PFSK-1 (cell line): ENCODE data around the gene KHNYN.

Experiments used
- FOXP2 ChIP-seq: optimal IDR thresholded peaks from 2 replicates; pipeline ENCODE3; 2011; ENCODE audit warnings: borderline replicate concordance, control low read depth, inconsistent platforms; ENCODE audit not compliant: insufficient read depth; ENCODE audit errors: extremely low read length, extremely low read depth
- POLR2AphosphoS5 ChIP-seq: IDR thresholded peaks from 2 replicates; pipeline ENCODE4 v1.6.1; 2012; ENCODE audit warnings: low read depth, mild to moderate bottlenecking, control low read depth, low read length, moderate library complexity
- SIN3A ChIP-seq: IDR thresholded peaks from 2 replicates; pipeline ENCODE4 v1.6.1; 2012; ENCODE audit warnings: mild to moderate bottlenecking, low read length, moderate library complexity, borderline replicate concordance; ENCODE audit not compliant: insufficient read depth
- TAF1 ChIP-seq: IDR thresholded peaks from 2 replicates; pipeline ENCODE4 v1.6.1; 2012; ENCODE audit warnings: low read length, control low read depth, borderline replicate concordance; ENCODE audit not compliant: insufficient read depth
- TF ChIP-seq, protein P1 (sequence below), 2 experiments: IDR thresholded peaks; 2 replicates each; pipeline versions ENCODE4 v1.6.1 to v1.8.0; 2011 to 2012; ENCODE audit warnings: low read depth in 2 of 2, low read length in 2 of 2, control low read depth in 1 of 2, inconsistent platforms in 1 of 2, mild to moderate bottlenecking in 1 of 2, moderate library complexity in 1 of 2; ENCODE audit not compliant: insufficient read depth in 1 of 2

The KHNYN gene

DNA sequence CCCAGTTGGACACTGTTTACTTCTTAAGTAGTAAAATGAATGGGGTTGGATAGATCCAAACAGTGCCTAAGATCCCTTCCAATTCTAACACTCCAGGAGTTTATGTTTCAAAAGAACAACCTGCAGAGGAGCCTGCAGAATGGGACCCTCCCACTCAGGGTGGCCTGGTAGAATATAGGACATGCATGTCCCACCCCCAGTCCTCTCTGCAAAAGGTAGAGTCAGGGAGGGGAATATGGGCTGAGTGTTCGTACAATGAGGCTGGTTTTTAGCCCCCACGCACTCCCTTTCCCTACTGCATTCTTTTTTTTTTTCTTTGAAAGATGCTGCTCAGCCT, 42.8 kb upstream of the KHNYN start:
- TF ChIP-seq SIN3A (no peak), FOXP2 (no peak), POLR2AphosphoS5 (no peak), TAF1 (no peak)
- TF ChIP-seq, protein P1, sequence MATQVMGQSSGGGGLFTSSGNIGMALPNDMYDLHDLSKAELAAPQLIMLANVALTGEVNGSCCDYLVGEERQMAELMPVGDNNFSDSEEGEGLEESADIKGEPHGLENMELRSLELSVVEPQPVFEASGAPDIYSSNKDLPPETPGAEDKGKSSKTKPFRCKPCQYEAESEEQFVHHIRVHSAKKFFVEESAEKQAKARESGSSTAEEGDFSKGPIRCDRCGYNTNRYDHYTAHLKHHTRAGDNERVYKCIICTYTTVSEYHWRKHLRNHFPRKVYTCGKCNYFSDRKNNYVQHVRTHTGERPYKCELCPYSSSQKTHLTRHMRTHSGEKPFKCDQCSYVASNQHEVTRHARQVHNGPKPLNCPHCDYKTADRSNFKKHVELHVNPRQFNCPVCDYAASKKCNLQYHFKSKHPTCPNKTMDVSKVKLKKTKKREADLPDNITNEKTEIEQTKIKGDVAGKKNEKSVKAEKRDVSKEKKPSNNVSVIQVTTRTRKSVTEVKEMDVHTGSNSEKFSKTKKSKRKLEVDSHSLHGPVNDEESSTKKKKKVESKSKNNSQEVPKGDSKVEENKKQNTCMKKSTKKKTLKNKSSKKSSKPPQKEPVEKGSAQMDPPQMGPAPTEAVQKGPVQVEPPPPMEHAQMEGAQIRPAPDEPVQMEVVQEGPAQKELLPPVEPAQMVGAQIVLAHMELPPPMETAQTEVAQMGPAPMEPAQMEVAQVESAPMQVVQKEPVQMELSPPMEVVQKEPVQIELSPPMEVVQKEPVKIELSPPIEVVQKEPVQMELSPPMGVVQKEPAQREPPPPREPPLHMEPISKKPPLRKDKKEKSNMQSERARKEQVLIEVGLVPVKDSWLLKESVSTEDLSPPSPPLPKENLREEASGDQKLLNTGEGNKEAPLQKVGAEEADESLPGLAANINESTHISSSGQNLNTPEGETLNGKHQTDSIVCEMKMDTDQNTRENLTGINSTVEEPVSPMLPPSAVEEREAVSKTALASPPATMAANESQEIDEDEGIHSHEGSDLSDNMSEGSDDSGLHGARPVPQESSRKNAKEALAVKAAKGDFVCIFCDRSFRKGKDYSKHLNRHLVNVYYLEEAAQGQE (IDR thresholded peaks at IDR 0.05; ENCODE audit: insufficient read depth in 1 of 2, low read depth in 2 of 2, low read length in 2 of 2) = no peak

DNA sequence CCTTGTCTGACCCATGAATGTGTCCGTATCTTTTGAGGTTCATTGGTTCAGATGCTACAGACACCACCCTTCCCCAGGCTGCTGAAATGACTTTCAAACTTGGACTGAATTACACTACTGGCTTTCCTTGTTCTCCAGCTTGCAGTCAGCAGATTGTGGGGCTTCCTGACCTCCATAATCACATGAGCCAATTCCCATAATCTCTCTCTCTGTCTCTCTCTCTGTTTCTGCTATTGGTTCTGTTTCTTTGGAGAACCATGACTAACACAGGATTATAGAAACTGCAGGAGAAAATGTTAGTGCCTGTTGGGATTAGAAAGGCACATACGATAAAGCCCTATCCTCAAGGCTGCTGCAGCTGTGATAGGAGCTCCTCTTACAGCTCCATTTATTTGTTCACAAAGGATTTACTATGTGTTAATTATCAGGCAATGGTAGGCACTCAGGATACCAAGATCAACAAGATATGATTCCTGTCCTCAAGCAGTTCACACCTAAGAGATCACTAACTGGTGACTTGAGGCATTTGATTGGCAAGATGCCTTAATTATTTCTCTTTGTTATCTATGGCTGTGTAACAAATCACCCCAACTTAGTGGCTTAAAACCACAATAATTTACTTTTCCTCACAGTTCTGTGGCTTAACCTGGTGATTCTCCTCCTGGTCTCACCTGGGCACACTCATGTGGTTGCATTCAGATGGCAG, 41.1 kb upstream of the KHNYN start:
- TF ChIP-seq FOXP2 (no peak), POLR2AphosphoS5 (no peak), TAF1 (no peak), SIN3A (no peak)
- TF ChIP-seq, protein P1 (IDR thresholded peaks at IDR 0.05; ENCODE audit: insufficient read depth in 1 of 2, low read depth in 2 of 2, low read length in 2 of 2) = no peak

DNA sequence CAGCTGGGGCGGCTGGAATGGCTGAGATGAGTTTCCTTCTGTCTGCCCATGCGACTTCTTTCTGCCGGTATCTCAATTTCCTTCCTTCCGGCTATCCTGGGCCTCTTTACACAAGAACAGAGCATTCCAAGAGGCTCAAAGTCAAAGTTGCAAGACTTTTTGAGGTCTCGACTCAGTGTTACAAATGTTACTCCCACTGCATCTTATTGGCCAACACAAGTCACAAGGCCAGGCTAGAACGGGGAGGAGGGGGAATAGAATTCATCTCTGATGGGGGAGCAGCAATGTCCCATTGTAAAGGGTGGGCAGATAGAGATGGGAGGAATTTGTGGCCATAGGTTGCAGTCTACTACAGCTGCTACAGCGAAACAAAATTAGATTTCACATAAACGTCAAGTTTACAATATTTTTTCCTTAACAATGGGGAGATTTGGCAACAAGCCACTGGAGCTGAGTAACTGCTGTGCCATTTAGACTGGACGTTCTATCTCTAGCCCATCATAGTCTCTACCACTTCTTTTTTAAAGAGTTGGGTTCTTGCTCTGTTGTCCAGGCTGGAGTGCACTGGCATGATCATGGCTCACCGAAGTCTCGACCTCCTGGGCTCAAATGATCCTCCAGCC, 40.4 kb upstream of the KHNYN start:
- TF ChIP-seq TAF1 (no peak), SIN3A (no peak), POLR2AphosphoS5 (peak; percentile 35; the same call in 1 of the 2 replicates), FOXP2 (no peak)
- TF ChIP-seq, protein P1 (IDR thresholded peaks at IDR 0.05; ENCODE audit: insufficient read depth in 1 of 2, low read depth in 2 of 2, low read length in 2 of 2) = no peak

DNA sequence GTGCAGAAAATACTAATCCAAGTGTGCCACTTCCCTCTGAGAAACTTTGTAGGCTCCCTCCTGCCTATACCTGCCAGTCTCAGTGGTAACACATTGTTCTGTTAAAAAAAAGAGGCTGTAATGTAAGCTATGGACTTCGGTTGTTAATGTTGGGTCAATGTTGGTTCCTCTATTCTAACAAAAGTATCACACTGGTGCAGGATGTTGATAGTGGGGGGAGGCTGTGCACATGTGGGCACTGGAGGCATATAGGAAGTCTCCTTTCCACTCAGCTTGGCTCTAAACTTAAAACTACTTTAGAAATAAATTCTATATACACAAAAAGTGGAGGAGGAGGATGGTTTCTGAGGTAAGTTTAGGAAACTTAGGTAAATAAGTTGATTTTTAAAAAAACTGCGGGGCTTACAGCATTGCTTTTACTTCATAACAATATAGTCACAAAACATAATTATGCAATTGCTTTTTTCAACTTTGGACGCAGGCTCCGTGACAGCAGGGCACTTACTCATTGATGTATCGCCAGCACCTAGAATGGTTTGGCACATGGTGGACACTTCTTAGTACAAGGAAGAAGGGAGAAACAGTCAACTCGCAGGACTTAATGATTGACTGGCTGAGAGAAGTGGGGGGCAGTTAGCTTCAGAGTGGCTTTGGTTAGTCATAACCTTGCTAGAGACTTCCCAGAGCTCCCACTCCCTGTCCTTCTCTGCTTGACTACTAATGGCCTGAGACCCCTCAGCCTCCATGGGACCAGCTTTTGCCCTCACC, 38.9 kb upstream of the KHNYN start:
- TF ChIP-seq SIN3A (no peak), FOXP2 (no peak), POLR2AphosphoS5 (no peak), TAF1 (no peak)
- TF ChIP-seq, protein P1 (IDR thresholded peaks at IDR 0.05; ENCODE audit: insufficient read depth in 1 of 2, low read depth in 2 of 2, low read length in 2 of 2) = no peak
